ENCODE results near the gene SIL1.

SIL1 gene

GRCh38 chr5:138938526-138938925 lies 259.6 kb downstream of the SIL1 start:
- peaks cover 6% of the 10 kb centered on the region for H3K36me3 ChIP-seq (ENCODE audit: control insufficient read depth, insufficient read depth, low read length)
- H3K4me3 ChIP-seq (ENCODE audit: low read length): no peak overlapping the region
- H3K9me3 ChIP-seq (ENCODE audit: control insufficient read depth, low read length): no peaks in the 10 kb centered on the region
- no peaks in the 10 kb centered on the region for H3K27me3 ChIP-seq (ENCODE audit: control insufficient read depth, insufficient read depth, low read length)
- no peak overlapping the region for H3K9ac ChIP-seq (ENCODE audit: low read length)
- H3K4me1 ChIP-seq (ENCODE audit: control insufficient read depth, insufficient read depth, low read length): peaks cover 4% of the 10 kb centered on the region

DNA sequence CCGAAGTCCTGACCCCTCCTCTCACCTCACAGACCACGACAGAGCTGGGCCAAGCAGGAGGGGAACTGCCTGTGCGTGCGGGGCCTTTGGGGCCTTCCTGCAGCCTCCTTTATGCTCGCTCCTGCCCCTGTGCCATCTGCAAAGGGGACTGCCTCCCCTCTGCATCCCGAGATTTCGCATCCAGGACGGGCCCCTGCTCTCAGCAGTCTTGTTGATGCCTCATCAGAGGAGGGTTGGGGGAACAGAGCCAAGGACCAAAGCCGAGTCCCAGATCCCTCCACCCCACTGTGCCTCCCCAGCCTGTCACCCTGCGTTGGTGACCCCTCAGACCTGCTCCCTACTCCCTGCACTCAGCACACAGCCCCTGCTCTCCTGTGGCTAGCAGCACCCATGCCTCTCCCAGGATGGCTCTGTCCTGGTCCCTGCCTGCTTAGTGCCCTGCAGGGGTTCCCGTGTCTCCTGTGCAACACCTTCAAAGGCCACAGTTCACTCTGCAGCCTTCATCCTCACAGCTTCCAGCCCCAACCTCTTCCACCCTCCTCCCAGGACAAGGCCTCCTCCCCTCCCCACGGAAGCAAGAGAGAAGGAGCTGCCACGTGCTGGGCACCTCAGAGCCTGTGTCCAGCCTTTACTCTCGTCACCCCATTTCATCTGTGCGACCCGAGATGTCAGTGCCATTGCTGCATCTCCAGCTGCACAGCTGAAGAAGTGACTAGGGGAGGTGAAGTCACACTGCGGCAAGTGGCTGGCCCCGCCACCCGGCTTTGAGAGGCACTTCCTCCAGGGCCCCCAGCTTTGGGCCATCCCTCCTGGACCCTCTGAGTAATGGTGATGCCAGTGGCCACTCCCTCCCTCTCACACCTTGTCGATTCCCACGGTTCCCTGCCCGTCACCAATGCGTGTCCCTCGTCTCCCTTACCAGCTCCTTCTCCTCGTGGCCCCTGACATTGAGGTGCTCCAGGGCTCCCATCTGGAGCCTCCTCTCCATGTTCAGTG lies 260.5 kb downstream of the SIL1 start:
- H3K36me3 ChIP-seq (ENCODE audit: control insufficient read depth, insufficient read depth, low read length): peaks cover 14% of the 10 kb centered on the region
- H3K27me3 ChIP-seq (ENCODE audit: control insufficient read depth, insufficient read depth, low read length): no peaks in the 10 kb centered on the region
- H3K4me3 ChIP-seq (ENCODE audit: low read length): no peak overlapping the region
- no peak overlapping the region for H3K9ac ChIP-seq (ENCODE audit: low read length)
- H3K4me1 ChIP-seq (ENCODE audit: control insufficient read depth, insufficient read depth, low read length): peaks cover 4% of the 10 kb centered on the region
- no peaks in the 10 kb centered on the region for H3K9me3 ChIP-seq (ENCODE audit: control insufficient read depth, low read length)

GRCh38 chr5:138936968-138937345 lies 261.2 kb downstream of the SIL1 start:
- Histone ChIP-seq H3K4me1 (ENCODE audit: control insufficient read depth, insufficient read depth, low read length) (peaks cover 4% of the 10 kb centered on the region), H3K36me3 (ENCODE audit: control insufficient read depth, insufficient read depth, low read length) (peaks cover 19% of the 10 kb centered on the region), H3K4me3 (ENCODE audit: low read length) (no peak overlapping the region), H3K9me3 (ENCODE audit: control insufficient read depth, low read length) (no peaks in the 10 kb centered on the region), H3K9ac (ENCODE audit: low read length) (no peak overlapping the region), H3K27me3 (ENCODE audit: control insufficient read depth, insufficient read depth, low read length) (no peaks in the 10 kb centered on the region)

- Histone ChIP-seq H3K36me3 (ENCODE audit: control insufficient read depth, insufficient read depth, low read length) (peaks cover 25% of the 10 kb centered on the region), H3K9ac (ENCODE audit: low read length) (no peak overlapping the region), H3K4me3 (ENCODE audit: low read length) (no peak overlapping the region), H3K9me3 (ENCODE audit: control insufficient read depth, low read length) (no peaks in the 10 kb centered on the region), H3K4me1 (ENCODE audit: control insufficient read depth, insufficient read depth, low read length) (peaks cover 4% of the 10 kb centered on the region), H3K27me3 (ENCODE audit: control insufficient read depth, insufficient read depth, low read length) (no peaks in the 10 kb centered on the region)
These were observed 261.8 kb downstream of the SIL1 start for GRCh38 chr5:138936225-138936967.

DNA sequence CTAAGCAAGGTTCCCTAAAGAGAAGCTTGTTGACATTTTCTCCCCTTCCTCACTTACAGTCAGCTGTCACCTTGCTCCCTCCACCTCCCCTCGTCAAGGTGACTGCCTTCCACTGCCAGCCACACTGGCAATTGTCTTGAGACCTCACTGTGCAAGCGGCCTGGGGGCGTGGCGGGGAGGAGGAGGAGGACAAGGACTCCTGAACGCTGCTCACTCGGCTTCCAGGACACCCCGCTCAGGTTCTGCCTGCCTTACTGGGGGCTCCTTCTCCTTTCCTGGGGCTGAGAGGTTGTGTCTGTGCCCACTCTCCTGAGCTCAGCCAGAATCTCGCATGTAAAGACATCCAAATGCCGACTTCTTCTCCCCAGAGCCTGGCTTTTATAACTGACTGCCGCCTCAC lies 262.7 kb downstream of the SIL1 start:
- H3K9me3 ChIP-seq (ENCODE audit: control insufficient read depth, low read length): no peaks in the 10 kb centered on the region
- H3K36me3 ChIP-seq (ENCODE audit: control insufficient read depth, insufficient read depth, low read length): peaks cover 34% of the 10 kb centered on the region

GRCh38 chr5:138934971-138935370 lies 263.2 kb downstream of the SIL1 start:
- H3K36me3 ChIP-seq (ENCODE audit: control insufficient read depth, insufficient read depth, low read length): peaks cover 39% of the 10 kb centered on the region
- no peak overlapping the region for H3K4me3 ChIP-seq (ENCODE audit: low read length)
- no peak overlapping the region for H3K9ac ChIP-seq (ENCODE audit: low read length)
- H3K4me1 ChIP-seq (ENCODE audit: control insufficient read depth, insufficient read depth, low read length): peaks cover 4% of the 10 kb centered on the region
- H3K27me3 ChIP-seq (ENCODE audit: control insufficient read depth, insufficient read depth, low read length): no peaks in the 10 kb centered on the region
- no peaks in the 10 kb centered on the region for H3K9me3 ChIP-seq (ENCODE audit: control insufficient read depth, low read length)

More for the DNA sequence above, 262.7 kb downstream of the SIL1 start:
- H3K27me3 ChIP-seq (ENCODE audit: control insufficient read depth, insufficient read depth, low read length): no peaks in the 10 kb centered on the region
- peaks cover 4% of the 10 kb centered on the region for H3K4me1 ChIP-seq (ENCODE audit: control insufficient read depth, insufficient read depth, low read length)
- no peak overlapping the region for H3K9ac ChIP-seq (ENCODE audit: low read length)
- no peak overlapping the region for H3K4me3 ChIP-seq (ENCODE audit: low read length)

- H3K9me3 ChIP-seq (ENCODE audit: control insufficient read depth, low read length): no peaks in the 10 kb centered on the region
- no peak overlapping the region for H3K9ac ChIP-seq (ENCODE audit: low read length)
- H3K4me1 ChIP-seq (ENCODE audit: control insufficient read depth, insufficient read depth, low read length): peaks cover 4% of the 10 kb centered on the region
- peaks cover 51% of the 10 kb centered on the region for H3K36me3 ChIP-seq (ENCODE audit: control insufficient read depth, insufficient read depth, low read length)
- H3K27me3 ChIP-seq (ENCODE audit: control insufficient read depth, insufficient read depth, low read length): no peaks in the 10 kb centered on the region
- H3K4me3 ChIP-seq (ENCODE audit: low read length): no peak overlapping the region
These were observed 264.5 kb downstream of the SIL1 start for GRCh38 chr5:138933522-138934290.

GRCh38 chr5:138932171-138932810 lies 265.9 kb downstream of the SIL1 start:
- peaks cover 10% of the 10 kb centered on the region for H3K4me1 ChIP-seq (ENCODE audit: control insufficient read depth, insufficient read depth, low read length)
- no peak overlapping the region for H3K4me3 ChIP-seq (ENCODE audit: low read length)
- H3K9ac ChIP-seq (ENCODE audit: low read length): no peak overlapping the region
- H3K36me3 ChIP-seq (ENCODE audit: control insufficient read depth, insufficient read depth, low read length): peaks cover 51% of the 10 kb centered on the region
- H3K27me3 ChIP-seq (ENCODE audit: control insufficient read depth, insufficient read depth, low read length): no peaks in the 10 kb centered on the region
- H3K9me3 ChIP-seq (ENCODE audit: control insufficient read depth, low read length): no peaks in the 10 kb centered on the region

GRCh38 chr5:138930371-138931097 lies 267.6 kb downstream of the SIL1 start:
- Histone ChIP-seq H3K9me3 (ENCODE audit: control insufficient read depth, low read length) (no peaks in the 10 kb centered on the region), H3K4me3 (ENCODE audit: low read length) (no peak overlapping the region), H3K9ac (ENCODE audit: low read length) (no peak overlapping the region), H3K27me3 (ENCODE audit: control insufficient read depth, insufficient read depth, low read length) (no peaks in the 10 kb centered on the region), H3K4me1 (ENCODE audit: control insufficient read depth, insufficient read depth, low read length) (peaks cover 25% of the 10 kb centered on the region), H3K36me3 (ENCODE audit: control insufficient read depth, insufficient read depth, low read length) (peaks cover 57% of the 10 kb centered on the region)

GRCh38 chr5:138929571-138929955 lies 268.6 kb downstream of the SIL1 start:
- peaks cover 25% of the 10 kb centered on the region for H3K4me1 ChIP-seq (ENCODE audit: control insufficient read depth, insufficient read depth, low read length)
- H3K9me3 ChIP-seq (ENCODE audit: control insufficient read depth, low read length): no peaks in the 10 kb centered on the region
- H3K27me3 ChIP-seq (ENCODE audit: control insufficient read depth, insufficient read depth, low read length): no peaks in the 10 kb centered on the region
- H3K4me3 ChIP-seq (ENCODE audit: low read length): no peak overlapping the region
- peaks cover 67% of the 10 kb centered on the region for H3K36me3 ChIP-seq (ENCODE audit: control insufficient read depth, insufficient read depth, low read length)
- no peak overlapping the region for H3K9ac ChIP-seq (ENCODE audit: low read length)

DNA sequence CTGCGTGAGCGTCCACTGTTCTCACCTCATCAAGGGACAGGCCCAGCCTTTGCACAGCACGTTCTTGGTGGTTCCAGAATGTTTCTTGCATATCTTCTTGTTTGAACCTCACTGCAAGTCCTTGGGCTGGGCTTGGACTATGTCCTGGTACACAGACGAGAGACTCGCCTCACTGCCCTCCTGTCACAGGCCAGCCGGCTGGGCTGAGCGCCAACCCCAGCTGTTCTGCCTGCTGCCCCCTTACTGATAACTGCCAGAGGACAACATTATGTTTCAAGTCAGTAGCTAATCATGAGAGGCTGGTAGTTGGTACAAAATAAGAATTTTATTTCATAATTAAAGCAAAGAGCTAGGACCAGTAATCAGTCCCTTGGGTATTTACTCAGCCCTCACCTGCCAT lies 270.2 kb downstream of the SIL1 start:
- peaks cover 61% of the 10 kb centered on the region for H3K36me3 ChIP-seq (ENCODE audit: control insufficient read depth, insufficient read depth, low read length)
- no peaks in the 10 kb centered on the region for H3K27me3 ChIP-seq (ENCODE audit: control insufficient read depth, insufficient read depth, low read length)
- peaks cover 25% of the 10 kb centered on the region for H3K4me1 ChIP-seq (ENCODE audit: control insufficient read depth, insufficient read depth, low read length)
- H3K9me3 ChIP-seq (ENCODE audit: control insufficient read depth, low read length): no peaks in the 10 kb centered on the region
- no peak overlapping the region for H3K9ac ChIP-seq (ENCODE audit: low read length)
- H3K4me3 ChIP-seq (ENCODE audit: low read length): no peak overlapping the region

Data from mucosa of stomach (tissue), 1 donor.